H1 (cell line): ENCODE results near the gene CDH22. TPM values are rescaled to one million over a fixed set of nuclear protein-coding genes. Genes with fewer than 3 reads are reported as not detected.

Experiments
- BCL11A ChIP-seq, 2 experiments: IDR thresholded peaks; one replicate each; pipeline ENCODE4 v1.6.1; 2011; ENCODE audit warnings: low read depth in 2 of 2, low read length in 2 of 2, mild to moderate bottlenecking in 2 of 2
- EP300 ChIP-seq, 2 experiments: IDR thresholded peaks; 1 replicate in 1 of 2; 2 replicates in 1 of 2; pipeline ENCODE4 v1.6.1; 2011 to 2012; ENCODE audit warnings: low read depth in 2 of 2, low read length in 2 of 2, mild to moderate bottlenecking in 2 of 2, borderline replicate concordance in 1 of 2, inconsistent platforms in 1 of 2, moderate library complexity in 1 of 2
- HDAC6 ChIP-seq: IDR thresholded peaks from one replicate; pipeline ENCODE4 v1.7.1; 2012; ENCODE audit warnings: low read depth, mild to moderate bottlenecking, inconsistent platforms, low read length, moderate library complexity
- POLR2AphosphoS5 ChIP-seq: IDR thresholded peaks from 2 replicates; pipeline ENCODE4 v1.6.1; 2011; ENCODE audit warnings: low read depth, low read length
- RNF2 ChIP-seq: fragments of 200-900, 300-1000 bp; sonication (generic); IDR thresholded peaks from 2 replicates; pipeline ENCODE4 v1.7.1; 2016; ENCODE audit warnings: borderline replicate concordance, low read depth, mild to moderate bottlenecking, antibody characterized with exemption, low read length; ENCODE audit not compliant: poor library complexity, severe bottlenecking; ENCODE audit errors: missing control alignments
- TAF7 ChIP-seq: optimal IDR thresholded peaks from 2 replicates; pipeline ENCODE3; 2011; ENCODE audit warnings: low read depth, mild to moderate bottlenecking, inconsistent platforms, low read length, moderate library complexity, borderline replicate concordance
- polyA plus RNA-seq, 7 experiments: library from polyadenylated mRNA; depleted of rRNA in 3 of 7; stranded (reverse) in 5 of 7; unstranded in 2 of 7; fragments of >200 nt in 5 of 7; fragments of 200-250 nt in 2 of 7; gene quantifications; 1 replicate in 5 of 7; 2 replicates in 1 of 7; 4 replicates in 1 of 7; pipeline versions ENCODE4 v1.2.1 to v1.2.3, GENCODE V29; 2011 to 2013; ENCODE audit warnings: missing spikeins in 2 of 7, mixed read lengths in 2 of 7
- total RNA-seq: library from RNA; stranded (reverse); fragmentation: NEBNext Ultra II Directional; extraction: Animal tissue kit (Norgen Biotek cat#: 25700); gene quantifications from 2 replicates; pipeline ENCODE4 v1.2.1, GENCODE V29; 2021

Gene CDH22
- total and polyA plus RNA-seq, 2 of the 8 experiments (the other 6 are each of a cell fraction or from before 2014, with no cell fraction given), result 0.35 to 0.39 TPM

DNA sequence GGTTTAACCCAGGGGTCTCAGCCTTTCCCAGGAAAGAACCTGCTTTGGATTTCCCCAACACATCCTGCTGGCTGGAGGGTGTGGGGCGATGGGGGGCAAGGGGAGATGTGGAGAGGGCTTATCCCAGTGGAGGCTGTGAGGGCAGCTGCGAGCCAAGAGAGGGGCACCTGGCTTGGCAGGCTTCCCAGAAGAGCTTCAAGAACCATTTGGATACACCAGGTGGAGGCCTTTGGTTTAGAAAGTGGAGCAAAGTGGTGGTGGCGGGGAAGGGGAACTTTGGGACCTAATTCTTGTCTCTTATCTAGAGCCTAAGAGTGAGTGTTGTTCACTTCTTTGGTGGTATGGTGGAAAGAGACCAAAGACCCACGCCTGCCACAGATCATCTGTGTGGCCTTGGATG lies 177.8 kb downstream of the CDH22 start (continued):
- no peak for TF ChIP-seq TAF7
- TF ChIP-seq EP300 (IDR thresholded peaks at IDR 0.05; ENCODE audit: borderline replicate concordance in 1 of 2, low read depth in 2 of 2, low read length in 2 of 2), result no peak
- no peak for TF ChIP-seq RNF2
- TF ChIP-seq POLR2AphosphoS5, result no peak
- TF ChIP-seq HDAC6, result no peak
- no peak for TF ChIP-seq BCL11A (IDR thresholded peaks at IDR 0.05; ENCODE audit: low read depth in 2 of 2, low read length in 2 of 2)
